Nephron progenitor cell (in vitro differentiated cells): ENCODE measurements around the gene CYP20A1.
"Not testable (repeated sequence)": the region's sequence is repeated elsewhere in the genome, so short reads cannot be mapped to it uniquely, and the experiment has no call there.

ENCODE experiments used
- DNase-seq: peaks from one replicate; pipeline ENCODE4 v3.0.0; 2021
- H3K27ac Mint-ChIP-seq: 2 replicates; pipeline ENCODE4 v1.8.0; 2021; ENCODE audit warnings: mild to moderate bottlenecking, moderate library complexity, mixed read lengths
- H3K27me3 Mint-ChIP-seq: 2 replicates; pipeline ENCODE4 v1.8.0; 2021; ENCODE audit warnings: mild to moderate bottlenecking, low read depth, mixed read lengths; ENCODE audit not compliant: poor library complexity
- H3K36me3 Mint-ChIP-seq: 2 replicates; pipeline ENCODE4 v1.8.0; 2021; ENCODE audit warnings: low read depth, mixed read lengths
- H3K4me1 Mint-ChIP-seq: 2 replicates; pipeline ENCODE4 v1.8.0; 2021; ENCODE audit warnings: mixed read lengths
- H3K4me3 Mint-ChIP-seq: 2 replicates; pipeline ENCODE4 v1.8.0; 2021; ENCODE audit warnings: mild to moderate bottlenecking, moderate library complexity, mixed read lengths
- H3K9me3 Mint-ChIP-seq: 2 replicates; pipeline ENCODE4 v1.8.0; 2021; ENCODE audit warnings: mild to moderate bottlenecking, moderate library complexity, mixed read lengths
- TF ChIP-seq, protein P1 (sequence below): fragments of 200-600 bp; sonication (generic); IDR thresholded peaks from 2 replicates; pipeline ENCODE4 v1.5.0; 2021; ENCODE audit warnings: antibody characterized with exemption

The CYP20A1 gene

DNA sequence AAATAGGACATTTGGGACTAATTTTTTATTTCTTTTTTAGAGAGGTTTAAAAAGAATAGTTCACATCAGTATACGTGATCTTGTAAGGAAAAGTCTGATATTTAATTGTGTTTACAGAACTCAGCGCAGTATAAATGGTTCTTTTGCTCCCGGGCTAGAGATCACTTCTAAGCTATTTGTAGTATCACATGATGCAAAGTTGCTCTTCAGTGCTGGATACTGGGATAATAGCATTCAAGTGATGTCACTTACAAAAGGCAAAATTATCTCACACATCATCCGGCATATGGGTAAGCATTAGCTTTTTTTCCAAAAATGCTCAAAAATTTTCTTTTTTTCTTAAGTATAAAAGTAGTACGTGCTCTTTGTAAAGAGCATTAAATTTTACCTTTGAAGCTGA, 37.4 kb upstream of the CYP20A1 start:
- H3K4me1 Mint-ChIP-seq: no peaks in the 10 kb centered on the region

DNA sequence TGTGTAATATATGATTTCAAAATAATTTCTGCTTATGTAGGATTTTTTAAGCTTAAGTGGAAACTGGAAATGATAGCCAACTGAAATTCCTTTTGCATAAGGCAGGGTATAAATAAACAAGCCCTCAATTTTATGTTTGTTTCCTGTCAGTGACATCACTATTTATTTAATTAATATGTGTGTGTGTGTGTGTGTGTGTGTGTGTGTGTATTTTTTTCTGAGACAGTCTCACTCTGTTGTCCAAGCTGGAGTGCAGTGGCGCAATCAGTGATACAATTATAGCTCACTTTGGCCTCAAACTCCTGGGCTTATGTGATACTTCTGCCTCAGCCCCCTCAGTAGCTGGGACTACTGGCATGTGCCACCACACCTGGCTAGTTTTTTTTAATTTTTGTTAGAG, 29.3 kb upstream of the CYP20A1 start:
- Mint-ChIP-seq H3K9me3 (peaks cover 9% of the 10 kb centered on the region), H3K27me3 (peaks cover 3% of the 10 kb centered on the region), H3K4me3 (no peak overlapping the region), H3K27ac (no peak overlapping the region), H3K36me3 (peaks cover 30% of the 10 kb centered on the region), H3K4me1 (no peaks in the 10 kb centered on the region)
- no peak for DNase-seq
- TF ChIP-seq, protein P1, sequence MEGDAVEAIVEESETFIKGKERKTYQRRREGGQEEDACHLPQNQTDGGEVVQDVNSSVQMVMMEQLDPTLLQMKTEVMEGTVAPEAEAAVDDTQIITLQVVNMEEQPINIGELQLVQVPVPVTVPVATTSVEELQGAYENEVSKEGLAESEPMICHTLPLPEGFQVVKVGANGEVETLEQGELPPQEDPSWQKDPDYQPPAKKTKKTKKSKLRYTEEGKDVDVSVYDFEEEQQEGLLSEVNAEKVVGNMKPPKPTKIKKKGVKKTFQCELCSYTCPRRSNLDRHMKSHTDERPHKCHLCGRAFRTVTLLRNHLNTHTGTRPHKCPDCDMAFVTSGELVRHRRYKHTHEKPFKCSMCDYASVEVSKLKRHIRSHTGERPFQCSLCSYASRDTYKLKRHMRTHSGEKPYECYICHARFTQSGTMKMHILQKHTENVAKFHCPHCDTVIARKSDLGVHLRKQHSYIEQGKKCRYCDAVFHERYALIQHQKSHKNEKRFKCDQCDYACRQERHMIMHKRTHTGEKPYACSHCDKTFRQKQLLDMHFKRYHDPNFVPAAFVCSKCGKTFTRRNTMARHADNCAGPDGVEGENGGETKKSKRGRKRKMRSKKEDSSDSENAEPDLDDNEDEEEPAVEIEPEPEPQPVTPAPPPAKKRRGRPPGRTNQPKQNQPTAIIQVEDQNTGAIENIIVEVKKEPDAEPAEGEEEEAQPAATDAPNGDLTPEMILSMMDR: no peak

More for the DNA sequence above, 37.4 kb upstream of the CYP20A1 start:
- Mint-ChIP-seq H3K36me3 (peaks cover 26% of the 10 kb centered on the region), H3K27me3 (no peaks in the 10 kb centered on the region), H3K27ac (no peak overlapping the region), H3K4me3 (no peak overlapping the region), H3K9me3 (peaks cover 9% of the 10 kb centered on the region)
- DNase-seq: no peak
- TF ChIP-seq, protein P1: no peak

DNA sequence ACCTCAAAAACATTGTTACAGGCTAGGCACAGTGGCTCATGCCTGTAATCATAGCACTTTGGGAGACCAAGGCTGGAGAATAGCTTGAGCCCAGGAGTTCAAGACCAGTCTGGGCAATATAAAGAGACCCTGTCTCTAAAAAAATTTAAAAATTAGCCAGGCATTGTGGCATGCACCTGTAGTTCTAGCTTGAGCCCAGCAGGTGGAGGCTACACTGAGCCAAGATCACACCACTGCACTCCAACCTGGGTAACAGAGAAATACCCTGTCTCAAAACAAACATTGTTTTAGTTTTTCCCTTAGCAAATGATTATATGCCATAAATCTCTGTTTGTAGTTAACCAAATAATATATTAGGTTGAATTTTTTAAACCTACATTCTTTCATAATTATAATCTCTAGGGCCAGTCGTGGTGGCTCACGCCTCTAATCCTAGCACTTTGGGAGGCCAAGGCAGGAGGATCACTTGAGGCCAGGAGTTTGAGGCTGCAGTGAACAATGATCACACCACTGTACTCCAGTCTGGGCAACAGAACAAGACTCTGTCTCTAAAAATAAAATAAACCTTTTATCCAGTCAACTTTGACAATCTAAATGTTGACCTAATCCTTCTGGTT, 13.3 kb upstream of the CYP20A1 start:
- TF ChIP-seq, protein P1: peak; percentile 74
- peak; percentile 30 for DNase-seq
- no peak overlapping the region for H3K4me3 Mint-ChIP-seq
- H3K36me3 Mint-ChIP-seq: no peaks in the 10 kb centered on the region
- peaks cover 13% of the 10 kb centered on the region for H3K9me3 Mint-ChIP-seq
- no peaks in the 10 kb centered on the region for H3K27me3 Mint-ChIP-seq
- no peaks in the 10 kb centered on the region for H3K4me1 Mint-ChIP-seq
- H3K27ac Mint-ChIP-seq: no peak overlapping the region

DNA sequence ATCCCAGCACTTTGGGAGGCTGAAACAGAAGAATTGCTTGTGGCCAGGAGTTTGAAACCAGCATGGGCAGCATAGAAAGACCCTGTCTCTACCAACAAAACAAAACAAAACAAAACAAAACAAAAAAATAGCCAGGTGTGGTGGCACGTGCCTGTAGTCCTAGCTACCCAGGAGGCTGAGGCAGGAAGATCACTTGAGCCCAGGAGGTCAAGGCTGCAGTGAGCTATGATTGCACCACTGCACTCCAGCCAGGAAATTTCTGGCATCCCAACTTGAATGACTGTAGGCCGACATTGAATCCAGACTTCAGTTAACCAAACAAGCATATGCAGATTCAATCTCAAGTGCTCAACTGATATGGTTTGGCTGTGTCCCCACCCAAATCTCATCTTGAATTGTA, 9.1 kb upstream of the CYP20A1 start:
- Mint-ChIP-seq H3K27ac (peak overlapping the region; percentile 42), H3K9me3 (peaks cover 13% of the 10 kb centered on the region)
- not testable (repeated sequence) for H3K36me3 Mint-ChIP-seq, H3K27me3 Mint-ChIP-seq, DNase-seq, H3K4me3 Mint-ChIP-seq, H3K4me1 Mint-ChIP-seq

DNA sequence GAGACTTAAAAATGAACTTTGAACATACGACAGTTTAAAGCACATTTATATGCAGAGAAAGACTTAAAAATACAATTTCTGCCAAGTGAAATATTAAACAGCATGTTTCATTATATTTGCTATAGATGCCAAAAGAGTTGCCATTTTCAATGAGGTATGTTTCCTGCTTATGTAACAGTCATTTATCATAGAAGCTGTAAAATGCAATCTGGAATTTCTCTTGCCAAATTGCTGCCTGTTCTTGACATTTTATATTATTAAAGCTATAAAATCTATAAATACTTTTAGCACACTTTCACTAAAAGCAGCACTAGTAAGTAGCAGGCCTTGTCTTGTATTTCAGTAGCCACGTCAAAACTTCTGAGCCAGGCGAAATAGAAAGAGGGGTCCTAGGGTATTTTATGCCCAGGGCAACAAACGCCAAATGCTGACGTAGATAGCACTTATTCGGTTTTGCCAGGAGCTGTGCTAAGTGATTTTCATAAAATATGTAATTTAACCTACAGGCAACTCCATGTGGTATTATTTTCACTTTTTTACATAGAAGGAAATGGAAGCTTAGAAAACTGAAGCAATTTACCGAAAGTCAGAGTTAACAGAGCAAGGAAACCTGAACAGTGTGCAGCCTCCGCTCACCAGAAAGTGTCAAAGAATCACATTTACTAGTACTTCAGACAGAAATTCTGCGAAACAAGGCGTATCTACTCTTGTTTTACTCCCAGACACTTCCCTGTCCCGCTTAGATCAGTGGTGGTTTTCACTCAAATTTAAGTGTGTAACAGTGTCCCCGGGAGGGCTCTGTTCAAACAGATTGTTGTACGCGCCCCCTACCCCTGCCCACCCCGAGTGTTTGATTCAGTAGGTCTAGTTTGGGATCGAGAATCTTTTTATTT, 1.2 kb upstream of the CYP20A1 start:
- peak overlapping the region; percentile 92 for H3K4me3 Mint-ChIP-seq
- peaks cover 17% of the 10 kb centered on the region for H3K4me1 Mint-ChIP-seq
- TF ChIP-seq, protein P1: no peak
- no peaks in the 10 kb centered on the region for H3K27me3 Mint-ChIP-seq
- no peaks in the 10 kb centered on the region for H3K9me3 Mint-ChIP-seq
- peak overlapping the region; percentile 86 for H3K27ac Mint-ChIP-seq
- peaks cover 23% of the 10 kb centered on the region for H3K36me3 Mint-ChIP-seq
- no peak for DNase-seq

DNA sequence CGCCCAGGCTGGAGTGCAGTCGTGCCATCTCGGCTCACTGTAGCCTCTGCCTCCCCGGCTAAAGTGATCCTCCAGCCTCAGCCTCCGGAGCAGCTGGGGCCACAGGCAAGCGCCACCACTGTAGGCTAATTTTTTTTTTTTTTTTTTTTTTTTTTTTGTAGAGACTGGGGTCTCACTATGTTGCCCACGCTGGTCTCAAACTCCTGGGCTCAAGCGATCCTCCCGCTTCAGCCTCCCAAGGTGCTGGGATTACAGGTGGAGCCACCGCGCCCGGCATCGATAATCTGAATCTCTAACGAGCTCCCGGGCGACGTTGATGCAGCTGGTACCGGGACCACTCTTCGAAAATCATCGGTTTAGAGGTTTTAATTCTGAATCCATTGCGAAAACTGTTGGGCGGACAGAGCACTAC, 520 bp upstream of the CYP20A1 start:
- no peaks in the 10 kb centered on the region for H3K27me3 Mint-ChIP-seq
- no peak for DNase-seq
- H3K36me3 Mint-ChIP-seq: peaks cover 30% of the 10 kb centered on the region
- H3K4me3 Mint-ChIP-seq: peak overlapping the region; percentile 92
- no peak overlapping the region for H3K27ac Mint-ChIP-seq
- peaks cover 17% of the 10 kb centered on the region for H3K4me1 Mint-ChIP-seq
- TF ChIP-seq, protein P1: no peak
- H3K9me3 Mint-ChIP-seq: no peaks in the 10 kb centered on the region
